ENCODE data around the gene ELK3. TPM values are rescaled to one million over a fixed set of nuclear protein-coding genes. Genes with fewer than 3 reads are reported as not detected.

The ELK3 gene
- total and polyA plus RNA-seq, 9 of the 15 experiments (the other 6 are each of a cell fraction or from before 2014, with no cell fraction given), result 1.5 to 5.5 (median 2.9) TPM

- TF ChIP-seq USF2 (CRISPR knock-in tag; IDR thresholded peaks at IDR 0.05), result no peak
- no peak for TF ChIP-seq RAD51 (IDR thresholded peaks at IDR 0.05; ENCODE audit: borderline replicate concordance, low read depth)
- 0 out of 2 replicates have a peak, but pooled peaks have one; percentile 10 for TF ChIP-seq EP300 (IDR thresholded peaks at IDR 0.05; ENCODE audit: low read length)
- no peak for TF ChIP-seq SMC3 (conservative IDR thresholded peaks at IDR 0.05; ENCODE audit: insufficient read depth, low read depth, low read length)
- TF ChIP-seq DACH1 (IDR thresholded peaks at IDR 0.05; ENCODE audit: partially characterized antibody), result no peak
- TF ChIP-seq BACH1 (tag; IDR thresholded peaks at IDR 0.05), result no peak
- no peak for TF ChIP-seq CHD2 (IDR thresholded peaks at IDR 0.05; ENCODE audit: low read depth, low read length)
- TF ChIP-seq E2F3 (CRISPR knock-in tag; IDR thresholded peaks at IDR 0.05), result no peak
- no peak for TF ChIP-seq MIER1 (IDR thresholded peaks at IDR 0.05; ENCODE audit: low read depth)
- no peak for TF ChIP-seq POLR2G (IDR thresholded peaks at IDR 0.05; ENCODE audit: low read depth, low read length)
- no peak for TF ChIP-seq HIVEP1 (CRISPR knock-in tag; IDR thresholded peaks at IDR 0.05)
- TF ChIP-seq NFATC3 (IDR thresholded peaks at IDR 0.05), result no peak
- TF ChIP-seq OTX1 (CRISPR knock-in tag; IDR thresholded peaks at IDR 0.05), result no peak
- TF ChIP-seq MTA2 (IDR thresholded peaks at IDR 0.05; ENCODE audit: low read depth), result 0 out of 2 replicates have a peak, but pooled peaks have one; percentile 13
- TF ChIP-seq CREBBP (IDR thresholded peaks at IDR 0.05; ENCODE audit: low read depth, low read length), result no peak
- TF ChIP-seq TSHZ1 (CRISPR knock-in tag; IDR thresholded peaks at IDR 0.05), result no peak
- TF ChIP-seq ZNF699 (CRISPR knock-in tag; IDR thresholded peaks at IDR 0.05; ENCODE audit: insufficient replicate concordance), result no peak
- no peak for TF ChIP-seq ZNF174 (CRISPR knock-in tag; IDR thresholded peaks at IDR 0.05)
- no peak for TF ChIP-seq TRIM28 (IDR thresholded peaks at IDR 0.05)
- TF ChIP-seq U2AF1 (optimal IDR thresholded peaks at IDR 0.05; ENCODE audit: low read depth, low read length), result no peak
- TF ChIP-seq JUND (IDR thresholded peaks at IDR 0.05; ENCODE audit: borderline replicate concordance, low read depth, low read length), result no peak
- no peak for TF ChIP-seq JUND (tag; IDR thresholded peaks at IDR 0.05; ENCODE audit: borderline replicate concordance, low read depth, low read length)
- TF ChIP-seq, protein P1, sequence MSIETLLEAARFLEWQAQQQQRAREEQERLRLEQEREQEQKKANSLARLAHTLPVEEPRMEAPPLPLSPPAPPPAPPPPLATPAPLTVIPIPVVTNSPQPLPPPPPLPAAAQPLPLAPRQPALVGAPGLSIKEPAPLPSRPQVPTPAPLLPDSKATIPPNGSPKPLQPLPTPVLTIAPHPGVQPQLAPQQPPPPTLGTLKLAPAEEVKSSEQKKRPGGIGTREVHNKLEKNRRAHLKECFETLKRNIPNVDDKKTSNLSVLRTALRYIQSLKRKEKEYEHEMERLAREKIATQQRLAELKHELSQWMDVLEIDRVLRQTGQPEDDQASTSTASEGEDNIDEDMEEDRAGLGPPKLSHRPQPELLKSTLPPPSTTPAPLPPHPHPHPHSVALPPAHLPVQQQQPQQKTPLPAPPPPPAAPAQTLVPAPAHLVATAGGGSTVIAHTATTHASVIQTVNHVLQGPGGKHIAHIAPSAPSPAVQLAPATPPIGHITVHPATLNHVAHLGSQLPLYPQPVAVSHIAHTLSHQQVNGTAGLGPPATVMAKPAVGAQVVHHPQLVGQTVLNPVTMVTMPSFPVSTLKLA (conservative IDR thresholded peaks at IDR 0.05), result 0 out of 4 replicates have a peak, but pooled peaks have one; percentile 16 to 36
- no peak for TF ChIP-seq ZNF778 (CRISPR knock-in tag; IDR thresholded peaks at IDR 0.05)
- TF ChIP-seq ZNF511 (CRISPR knock-in tag; IDR thresholded peaks at IDR 0.05), result no peak
Observed at GRCh38 chr12:96183734-96184370, 10.3 kb upstream of the ELK3 start (continued).
